IPS-20b (cell line): ENCODE measurements around the gene FGF22.
A peak's percentile ranks its signal among the peaks of the same experiment; 100 is the strongest.

Source experiments
- H3K27ac ChIP-seq: one replicate; pipeline ENCODE4 v1.5.1; 2013; ENCODE audit warnings: low read length
- H3K27me3 ChIP-seq: 2 replicates; pipeline ENCODE4 v1.6.1; 2013; ENCODE audit warnings: mild to moderate bottlenecking, low read length, inconsistent platforms; ENCODE audit not compliant: insufficient read depth
- H3K36me3 ChIP-seq: 2 replicates; pipeline ENCODE4 v1.6.1; 2013; ENCODE audit warnings: low read depth, mild to moderate bottlenecking, inconsistent platforms, low read length, moderate library complexity; ENCODE audit not compliant: insufficient read depth
- H3K4me1 ChIP-seq: 2 replicates; pipeline ENCODE4 v1.6.1; 2013; ENCODE audit warnings: mild to moderate bottlenecking, control low read depth, inconsistent platforms, low read length, moderate library complexity; ENCODE audit not compliant: insufficient read depth
- H3K4me3 ChIP-seq: 2 replicates; pipeline ENCODE4 v1.5.1; 2013; ENCODE audit warnings: mild to moderate bottlenecking, low read length, inconsistent platforms
- H3K9ac ChIP-seq: 2 replicates; pipeline ENCODE4 v1.6.1; 2013; ENCODE audit warnings: low read depth, mild to moderate bottlenecking, inconsistent platforms, low read length, moderate library complexity
- H3K9me3 ChIP-seq: 2 replicates; pipeline ENCODE4 v1.6.1; 2013; ENCODE audit warnings: mild to moderate bottlenecking, low read depth, low read length, inconsistent platforms; ENCODE audit not compliant: insufficient read depth

Gene FGF22

GRCh38 chr19:639253-640160, at the start of gene FGF22:
TSS of gene FGF22 (plus strand) at chr19:639879. CDS start at chr19:639926, 47 bp downstream.
- Histone ChIP-seq H3K9ac (no peak within 1 kb of the TSS), H3K36me3 (no peaks in the 10 kb centered on the region), H3K9me3 (no peaks in the 10 kb centered on the region), H3K4me3 (peak within 1 kb of the TSS; percentile 58), H3K27ac (no peak within 1 kb of the TSS), H3K27me3 (peaks cover 26% of the 10 kb centered on the region), H3K4me1 (no peaks in the 10 kb centered on the region)

DNA sequence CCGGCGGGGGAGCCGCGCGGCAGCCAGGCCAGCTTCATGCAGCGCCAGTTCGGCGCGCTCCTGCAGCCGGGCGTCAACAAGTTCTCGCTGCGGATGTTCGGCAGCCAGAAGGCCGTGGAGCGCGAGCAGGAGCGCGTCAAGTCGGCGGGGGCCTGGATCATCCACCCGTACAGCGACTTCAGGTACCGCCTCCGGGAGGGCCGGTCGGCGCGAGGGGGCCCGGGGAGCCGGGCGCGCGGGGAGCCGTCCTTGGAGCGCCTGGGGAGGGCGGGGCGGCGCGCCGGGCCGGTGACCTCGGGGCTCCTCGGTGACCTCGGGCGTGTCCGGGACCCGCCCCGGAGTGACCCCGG, 49.3 kb upstream of the FGF22 start:
- Histone ChIP-seq H3K9ac (no peak overlapping the region), H3K36me3 (no peaks in the 10 kb centered on the region), H3K9me3 (no peaks in the 10 kb centered on the region), H3K4me1 (no peaks in the 10 kb centered on the region), H3K27ac (no peak overlapping the region), H3K27me3 (peaks cover 53% of the 10 kb centered on the region), H3K4me3 (no peak overlapping the region)

GRCh38 chr19:590750-591098, 49.0 kb upstream of the FGF22 start:
- Histone ChIP-seq H3K27me3 (peaks cover 53% of the 10 kb centered on the region), H3K9ac (no peak overlapping the region), H3K9me3 (no peaks in the 10 kb centered on the region), H3K4me1 (no peaks in the 10 kb centered on the region), H3K36me3 (no peaks in the 10 kb centered on the region), H3K27ac (no peak overlapping the region), H3K4me3 (no peak overlapping the region)

GRCh38 chr19:591099-591958, 48.4 kb upstream of the FGF22 start:
- H3K4me3 ChIP-seq: no peak overlapping the region
- peaks cover 53% of the 10 kb centered on the region for H3K27me3 ChIP-seq
- H3K4me1 ChIP-seq: no peaks in the 10 kb centered on the region
- no peak overlapping the region for H3K27ac ChIP-seq
- no peak overlapping the region for H3K9ac ChIP-seq
- no peaks in the 10 kb centered on the region for H3K9me3 ChIP-seq
- no peaks in the 10 kb centered on the region for H3K36me3 ChIP-seq

- H3K27me3 ChIP-seq: peaks cover 53% of the 10 kb centered on the region
- H3K9me3 ChIP-seq: no peaks in the 10 kb centered on the region
- H3K4me1 ChIP-seq: no peaks in the 10 kb centered on the region
- H3K27ac ChIP-seq: no peak overlapping the region
- no peak overlapping the region for H3K4me3 ChIP-seq
- H3K36me3 ChIP-seq: no peaks in the 10 kb centered on the region
- no peak overlapping the region for H3K9ac ChIP-seq
Measured at GRCh38 chr19:592101-592500, 47.6 kb upstream of the FGF22 start.

- Histone ChIP-seq H3K27ac (no peak overlapping the region), H3K4me3 (no peak overlapping the region), H3K27me3 (peaks cover 50% of the 10 kb centered on the region), H3K9ac (no peak overlapping the region), H3K9me3 (no peaks in the 10 kb centered on the region), H3K36me3 (no peaks in the 10 kb centered on the region), H3K4me1 (no peaks in the 10 kb centered on the region)
Measured at GRCh38 chr19:593055-593454, 46.6 kb upstream of the FGF22 start.

- H3K27ac ChIP-seq: no peak overlapping the region
- H3K9ac ChIP-seq: no peak overlapping the region
- peaks cover 45% of the 10 kb centered on the region for H3K27me3 ChIP-seq
- no peak overlapping the region for H3K4me3 ChIP-seq
- no peaks in the 10 kb centered on the region for H3K36me3 ChIP-seq
- H3K9me3 ChIP-seq: no peaks in the 10 kb centered on the region
- H3K4me1 ChIP-seq: no peaks in the 10 kb centered on the region
Measured at GRCh38 chr19:593505-593904, 46.2 kb upstream of the FGF22 start.

- Histone ChIP-seq H3K4me3 (no peak overlapping the region), H3K27ac (no peak overlapping the region), H3K27me3 (peaks cover 36% of the 10 kb centered on the region), H3K36me3 (no peaks in the 10 kb centered on the region), H3K9me3 (no peaks in the 10 kb centered on the region), H3K9ac (no peak overlapping the region), H3K4me1 (no peaks in the 10 kb centered on the region)
Measured at GRCh38 chr19:594265-594870, 45.3 kb upstream of the FGF22 start.

GRCh38 chr19:595326-596262, 44.1 kb upstream of the FGF22 start:
- Histone ChIP-seq H3K27me3 (peaks cover 30% of the 10 kb centered on the region), H3K27ac (no peak overlapping the region), H3K4me3 (no peak overlapping the region), H3K36me3 (no peaks in the 10 kb centered on the region), H3K9me3 (no peaks in the 10 kb centered on the region), H3K4me1 (no peaks in the 10 kb centered on the region), H3K9ac (no peak overlapping the region)

DNA sequence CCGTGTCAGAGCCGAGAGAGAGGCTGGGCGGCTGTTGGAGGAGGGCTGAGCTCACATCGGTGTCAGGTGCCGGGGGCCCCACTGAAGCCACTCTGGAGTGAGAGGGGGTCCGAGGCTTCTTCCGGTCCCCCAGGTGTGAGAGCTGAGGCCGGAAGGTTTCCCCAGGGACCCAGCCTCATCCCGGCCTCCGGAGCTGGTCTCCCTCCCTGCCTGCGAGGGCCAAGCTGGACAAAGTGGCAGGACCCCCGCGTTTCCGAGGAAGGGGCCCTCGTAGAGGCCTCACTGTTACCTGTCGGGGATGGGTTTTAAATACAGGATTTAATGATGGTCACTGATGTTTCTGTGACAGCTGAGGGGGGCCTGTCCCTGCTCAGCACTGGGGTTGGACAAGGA, 43.4 kb upstream of the FGF22 start:
- H3K4me3 ChIP-seq: no peak overlapping the region
- no peak overlapping the region for H3K27ac ChIP-seq
- H3K9me3 ChIP-seq: no peaks in the 10 kb centered on the region
- H3K27me3 ChIP-seq: peaks cover 24% of the 10 kb centered on the region
- H3K4me1 ChIP-seq: no peaks in the 10 kb centered on the region
- no peaks in the 10 kb centered on the region for H3K36me3 ChIP-seq
- H3K9ac ChIP-seq: no peak overlapping the region
